Neutrophil (primary cell): Measurements from ENCODE around the gene ZNF416.

ENCODE experiments used
- H3K27ac ChIP-seq: fragments of 200-600 bp; sonication (generic); 2 replicates; pipeline ENCODE4 v1.5.1; 2016; ENCODE audit warnings: mild to moderate bottlenecking, moderate library complexity
- H3K27me3 ChIP-seq: fragments of 200-600 bp; sonication (generic); 2 replicates; pipeline ENCODE4 v1.6.0; 2016; ENCODE audit warnings: mild to moderate bottlenecking
- H3K36me3 ChIP-seq: fragments of 200-600 bp; sonication (generic); 2 replicates; pipeline ENCODE4 v1.5.1; 2017
- H3K4me1 ChIP-seq, 2 experiments: fragments of 200-600 bp in 1 of 2; sonication (generic) in 1 of 2; 1 replicate in 1 of 2; 2 replicates in 1 of 2; pipeline versions ENCODE4 v1.5.1 to v1.6.1; 2013 to 2016; ENCODE audit warnings: low read depth in 1 of 2, low read length in 1 of 2, mild to moderate bottlenecking in 1 of 2, moderate library complexity in 1 of 2; ENCODE audit not compliant: control insufficient read depth in 1 of 2, insufficient read depth in 1 of 2
- H3K4me3 ChIP-seq, 2 experiments: fragments of 200-600 bp in 1 of 2; sonication (generic) in 1 of 2; 1 replicate in 1 of 2; 2 replicates in 1 of 2; pipeline ENCODE4 v1.5.1; 2013 to 2016; ENCODE audit warnings: low read depth in 1 of 2, low read length in 1 of 2, mild to moderate bottlenecking in 1 of 2, moderate library complexity in 1 of 2
- H3K9me3 ChIP-seq: fragments of 200-600 bp; sonication (generic); 2 replicates; pipeline ENCODE4 v1.5.1; 2016
- TF ChIP-seq, protein P1 (sequence below): fragments of 200-600 bp; sonication (generic); IDR thresholded peaks from 2 replicates; pipeline ENCODE4 v1.5.1; 2016; ENCODE audit warnings: antibody characterized with exemption

Gene ZNF416

DNA sequence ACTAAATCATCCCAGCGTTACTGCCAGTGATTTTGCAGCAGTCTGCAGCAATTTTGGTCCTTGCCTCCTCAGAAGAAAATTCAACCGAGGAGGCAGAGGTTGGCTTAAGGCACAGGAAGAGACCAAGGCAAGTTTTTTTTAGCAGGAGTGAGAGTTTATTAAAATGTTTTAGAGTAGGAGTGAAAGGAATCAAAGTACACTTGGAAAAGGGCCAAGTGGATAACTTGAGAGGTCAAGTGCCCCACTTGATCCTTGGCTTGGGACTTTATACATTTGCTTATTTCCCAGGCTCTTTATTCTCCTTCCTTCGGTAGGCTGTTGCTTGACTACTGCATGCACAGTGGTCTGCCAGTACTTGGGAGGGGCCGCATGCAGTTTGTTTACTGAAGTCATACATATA is 32.4 kb upstream of the ZNF416 start:
- TF ChIP-seq, protein P1, sequence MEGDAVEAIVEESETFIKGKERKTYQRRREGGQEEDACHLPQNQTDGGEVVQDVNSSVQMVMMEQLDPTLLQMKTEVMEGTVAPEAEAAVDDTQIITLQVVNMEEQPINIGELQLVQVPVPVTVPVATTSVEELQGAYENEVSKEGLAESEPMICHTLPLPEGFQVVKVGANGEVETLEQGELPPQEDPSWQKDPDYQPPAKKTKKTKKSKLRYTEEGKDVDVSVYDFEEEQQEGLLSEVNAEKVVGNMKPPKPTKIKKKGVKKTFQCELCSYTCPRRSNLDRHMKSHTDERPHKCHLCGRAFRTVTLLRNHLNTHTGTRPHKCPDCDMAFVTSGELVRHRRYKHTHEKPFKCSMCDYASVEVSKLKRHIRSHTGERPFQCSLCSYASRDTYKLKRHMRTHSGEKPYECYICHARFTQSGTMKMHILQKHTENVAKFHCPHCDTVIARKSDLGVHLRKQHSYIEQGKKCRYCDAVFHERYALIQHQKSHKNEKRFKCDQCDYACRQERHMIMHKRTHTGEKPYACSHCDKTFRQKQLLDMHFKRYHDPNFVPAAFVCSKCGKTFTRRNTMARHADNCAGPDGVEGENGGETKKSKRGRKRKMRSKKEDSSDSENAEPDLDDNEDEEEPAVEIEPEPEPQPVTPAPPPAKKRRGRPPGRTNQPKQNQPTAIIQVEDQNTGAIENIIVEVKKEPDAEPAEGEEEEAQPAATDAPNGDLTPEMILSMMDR = no peak
- H3K4me3 ChIP-seq = no peak overlapping the region
- peaks cover 13 to 14% of the 10 kb centered on the region in 2 experiments for H3K4me1 ChIP-seq
- H3K27me3 ChIP-seq = no peaks in the 10 kb centered on the region
- H3K9me3 ChIP-seq = peaks cover 31% of the 10 kb centered on the region
- H3K27ac ChIP-seq = no peak overlapping the region
- H3K36me3 ChIP-seq = peaks cover 4% of the 10 kb centered on the region

DNA sequence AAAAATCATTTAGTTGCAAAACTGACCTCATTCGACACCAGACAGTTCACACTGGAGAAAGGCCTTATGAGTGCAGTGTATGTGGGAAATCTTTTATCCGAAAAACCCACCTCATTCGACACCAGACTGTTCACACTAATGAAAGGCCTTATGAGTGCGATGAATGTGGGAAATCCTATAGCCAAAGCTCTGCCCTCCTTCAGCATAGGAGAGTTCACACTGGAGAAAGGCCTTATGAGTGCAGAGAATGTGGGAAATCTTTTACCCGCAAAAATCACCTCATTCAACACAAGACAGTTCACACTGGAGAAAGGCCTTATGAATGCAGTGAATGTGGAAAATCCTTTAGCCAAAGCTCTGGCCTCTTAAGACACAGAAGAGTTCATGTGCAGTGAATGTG is 28.2 kb upstream of the ZNF416 start:
- Histone ChIP-seq H3K9me3 (peaks cover 25% of the 10 kb centered on the region), H3K36me3 (peaks cover 10% of the 10 kb centered on the region), H3K27ac (no peak overlapping the region)

DNA sequence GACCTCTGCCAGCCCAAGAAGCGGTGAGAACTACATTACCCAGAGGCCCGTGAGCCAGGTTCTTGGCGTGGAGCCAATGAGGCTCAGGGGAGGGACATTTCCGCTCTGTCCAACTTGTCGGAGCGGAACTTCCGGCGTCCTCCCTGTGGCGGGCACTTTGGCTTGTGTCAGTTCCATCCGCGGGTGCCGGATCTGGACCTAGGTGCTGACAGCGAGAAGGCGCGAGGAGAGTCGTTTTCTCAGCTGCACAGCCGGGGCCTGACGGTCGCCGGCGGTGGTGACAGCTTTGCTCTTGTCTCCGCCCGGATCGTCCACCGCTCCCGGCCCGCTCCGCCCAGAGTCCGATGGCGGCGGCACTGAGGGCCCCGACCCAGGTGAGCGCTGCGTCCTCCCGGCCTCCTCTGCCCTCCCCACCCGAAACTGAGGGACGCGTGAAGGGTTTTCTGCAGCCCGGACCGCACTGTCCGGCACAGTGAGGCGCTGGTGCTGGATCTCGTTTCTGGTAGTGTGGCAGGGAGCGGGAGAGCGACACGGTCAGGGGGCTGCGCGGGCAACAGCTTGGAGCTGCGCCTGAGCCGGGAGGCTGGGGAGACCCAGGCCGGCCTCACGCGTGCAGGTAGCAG is 21.2 kb upstream of the ZNF416 start, which contains the start of gene ZNF530:
Gene ZNF530, plus strand, starts transcription at position 125 of the 623 bp plus-strand sequence. CDS start 4,461 bp downstream, outside the sequence.
- Histone ChIP-seq H3K4me3 (peak within 1 kb of the TSS; percentile 61 to 77), H3K27me3 (no peaks in the 10 kb centered on the region), H3K27ac (no peak within 1 kb of the TSS), H3K36me3 (no peaks in the 10 kb centered on the region), H3K9me3 (no peaks in the 10 kb centered on the region), H3K4me1 (peaks cover 11% of the 10 kb centered on the region in 2 experiments)
- TF ChIP-seq, protein P1 = no peak

More for the DNA sequence above, 28.2 kb upstream of the ZNF416 start:
- TF ChIP-seq, protein P1 = no peak
- Histone ChIP-seq H3K4me3 (no peak overlapping the region), H3K27me3 (no peaks in the 10 kb centered on the region), H3K4me1 (no peaks in the 10 kb centered on the region)

DNA sequence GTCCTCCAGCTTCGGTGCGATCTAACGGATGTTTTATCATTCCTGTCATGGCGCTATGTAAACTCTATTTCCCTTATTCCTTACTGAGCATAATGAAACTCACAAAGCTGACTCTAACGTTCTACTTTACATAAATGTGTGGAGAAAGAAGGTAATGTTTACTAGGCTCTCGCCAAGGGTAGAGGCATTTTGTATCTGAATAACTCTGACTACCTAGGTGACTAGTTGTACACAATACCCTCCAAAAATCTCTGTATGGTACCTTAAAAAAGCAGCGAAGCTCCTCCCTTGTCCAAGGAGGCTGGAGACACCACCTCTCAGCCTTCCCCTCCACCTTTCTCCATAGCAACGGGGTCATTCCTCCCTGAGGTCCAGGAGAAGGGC is 20.7 kb upstream of the ZNF416 start:
- Histone ChIP-seq H3K27ac (no peak overlapping the region), H3K4me3 (peak overlapping the region; percentile 61 to 77), H3K9me3 (no peaks in the 10 kb centered on the region), H3K4me1 (peaks cover 11% of the 10 kb centered on the region in 2 experiments), H3K36me3 (no peaks in the 10 kb centered on the region), H3K27me3 (no peaks in the 10 kb centered on the region)
- TF ChIP-seq, protein P1 = no peak

DNA sequence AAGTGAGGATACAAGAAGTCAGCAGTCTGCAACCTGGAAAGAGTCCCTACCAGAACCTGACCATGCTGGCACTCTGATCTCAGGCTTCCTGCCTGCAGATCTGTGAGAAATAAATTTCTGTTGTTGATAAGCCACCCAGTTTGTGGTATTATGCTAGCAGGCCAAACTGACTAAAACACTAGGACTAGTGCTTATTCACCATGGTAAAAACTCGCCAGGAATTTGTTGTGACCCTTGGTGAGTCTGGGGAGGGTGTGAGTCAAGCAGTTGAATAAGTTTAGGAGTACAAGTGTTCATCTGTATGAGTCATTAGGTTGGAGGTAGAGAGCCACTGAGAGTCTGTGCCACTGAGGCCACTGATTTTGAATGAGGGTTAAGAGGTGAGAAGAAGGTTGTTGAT is 8.8 kb upstream of the ZNF416 start:
- TF ChIP-seq, protein P1 = no peak
- H3K36me3 ChIP-seq = no peaks in the 10 kb centered on the region

More for the DNA sequence above, 8.8 kb upstream of the ZNF416 start:
- H3K4me3 ChIP-seq = no peak overlapping the region
- peaks cover 8% of the 10 kb centered on the region for H3K27me3 ChIP-seq
- H3K9me3 ChIP-seq = peaks cover 33% of the 10 kb centered on the region
- H3K27ac ChIP-seq = no peak overlapping the region
- peaks cover 9 to 13% of the 10 kb centered on the region in 2 experiments for H3K4me1 ChIP-seq
